GM15510 (cell line): Measurements from ENCODE around the gene SUPT3H.

ENCODE experiments used
- POLR2A ChIP-seq: IDR thresholded peaks from 3 replicates; pipeline ENCODE4 v1.6.1; 2011; ENCODE audit warnings: borderline replicate concordance; ENCODE audit not compliant: insufficient read length; ENCODE audit errors: extremely low read depth

Gene SUPT3H

DNA sequence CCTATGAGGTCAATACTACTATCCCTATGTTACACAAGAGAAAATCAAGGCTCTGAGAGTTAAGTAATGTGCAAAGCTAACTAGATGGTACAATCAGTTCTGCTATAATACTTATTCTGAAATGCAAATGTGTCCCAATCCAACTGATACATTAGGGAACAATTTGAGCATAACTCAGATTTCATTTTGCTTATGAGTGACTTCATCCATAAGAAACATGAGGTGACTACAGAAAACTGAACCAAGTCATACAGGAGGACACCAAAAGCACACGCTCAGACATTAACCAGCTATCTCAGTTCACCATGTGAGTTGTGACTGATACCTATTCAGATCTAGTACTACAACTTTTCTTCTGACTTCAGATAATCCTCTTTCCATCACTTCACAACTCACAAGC is 229.5 kb downstream of the SUPT3H start:
- TF ChIP-seq POLR2A = no peak

DNA sequence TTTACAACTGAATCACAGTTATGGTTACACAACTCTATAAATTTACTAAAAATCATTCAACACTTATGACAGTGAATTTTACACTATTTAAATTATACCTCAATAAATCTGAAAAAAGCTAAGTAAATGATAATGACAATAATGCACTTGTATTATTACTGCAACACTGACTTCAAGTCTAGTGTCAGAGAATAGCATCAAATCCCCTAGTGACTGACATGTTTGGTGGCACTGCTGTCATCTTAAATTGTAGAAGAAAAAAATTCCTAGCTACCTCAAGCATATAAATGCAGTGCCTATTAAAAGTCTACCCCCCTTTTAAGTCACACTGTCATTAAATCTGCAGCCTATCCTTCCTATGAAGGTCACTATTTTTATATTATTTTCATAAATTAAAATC is 239.0 kb downstream of the SUPT3H start:
- TF ChIP-seq POLR2A = no peak

DNA sequence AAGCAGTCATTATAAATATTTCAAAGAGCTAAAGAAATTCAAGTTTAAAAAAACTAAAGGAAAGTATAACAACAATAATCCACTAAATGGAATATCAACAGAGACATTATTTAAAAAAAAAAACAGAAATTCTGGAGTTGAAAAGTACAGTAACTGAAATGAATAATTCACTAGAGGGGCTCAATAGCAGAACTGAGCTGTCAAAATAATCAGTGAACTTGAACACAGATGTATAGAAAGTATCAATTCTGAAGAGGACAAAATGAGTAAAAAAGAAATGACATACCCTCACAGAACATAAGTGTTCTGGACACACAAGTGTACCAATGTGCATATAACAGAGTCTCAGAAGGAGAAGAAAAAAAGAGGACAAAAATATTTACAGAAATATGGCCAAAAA is 241.2 kb downstream of the SUPT3H start:
- TF ChIP-seq POLR2A = no peak

DNA sequence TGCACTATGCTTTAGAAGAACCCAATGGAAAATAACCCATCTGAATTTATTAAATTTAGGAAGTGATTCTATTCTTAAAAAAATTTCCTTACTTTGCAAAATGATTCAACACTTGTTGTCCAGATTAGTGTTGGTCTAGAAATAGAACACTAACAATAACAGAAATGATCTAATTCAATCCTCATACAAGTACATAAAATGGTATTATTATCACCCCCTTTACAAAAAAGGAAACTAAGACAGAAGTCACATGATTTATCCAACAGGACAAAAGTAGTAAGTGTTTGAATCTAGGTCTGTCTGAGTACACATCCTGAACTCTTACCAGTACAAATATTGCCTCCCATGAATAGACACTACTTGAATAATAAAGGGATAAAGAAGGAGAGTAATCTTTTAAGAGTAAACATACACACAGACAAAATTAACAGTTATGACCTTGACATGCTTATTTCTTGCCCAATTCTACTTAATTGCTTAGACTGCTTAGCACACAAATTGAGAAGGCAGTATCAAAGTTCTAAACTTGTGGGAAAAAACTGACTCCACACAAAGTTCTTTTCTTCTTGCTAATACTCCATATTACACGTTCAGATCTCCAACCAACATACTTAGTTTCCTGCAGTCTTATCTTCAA is 245.0 kb downstream of the SUPT3H start:
- no peak for TF ChIP-seq POLR2A

DNA sequence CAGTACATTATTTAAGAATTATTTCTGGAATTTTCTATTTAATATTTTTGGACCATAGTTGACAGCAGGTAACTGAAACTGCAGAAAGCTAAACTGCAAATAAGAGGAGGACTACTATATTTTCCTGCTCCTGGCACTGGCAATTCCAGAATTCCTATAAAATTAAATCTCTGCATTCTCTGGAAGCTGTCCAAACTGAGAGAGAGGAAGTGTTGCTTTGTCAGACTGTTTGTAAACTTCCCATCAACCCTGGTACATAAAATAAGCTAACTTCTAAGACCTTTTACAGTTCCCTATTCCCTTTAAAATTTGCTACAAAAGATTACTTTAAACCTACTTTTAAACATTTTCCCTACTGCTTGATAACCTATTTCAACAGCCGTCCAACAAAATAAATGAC is 245.7 kb downstream of the SUPT3H start:
- no peak for TF ChIP-seq POLR2A

DNA sequence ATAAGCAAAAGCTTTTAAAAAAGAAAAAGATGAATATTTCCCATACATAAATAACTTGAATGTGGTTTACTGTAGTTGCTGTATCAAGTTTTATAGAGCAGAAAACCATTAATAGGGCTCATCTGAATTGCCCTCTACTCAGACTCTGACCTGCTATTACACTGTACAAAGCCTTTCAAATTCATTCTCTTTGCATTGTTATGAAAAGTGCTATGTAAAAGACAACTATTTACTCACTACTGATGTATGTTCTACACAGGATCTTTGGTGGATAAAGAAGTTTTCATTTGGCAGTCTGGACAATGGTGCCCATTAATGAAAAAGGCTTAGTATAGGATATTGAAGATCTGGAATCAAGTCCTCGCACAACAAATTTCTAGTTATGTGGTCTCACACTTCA is 248.7 kb downstream of the SUPT3H start:
- TF ChIP-seq POLR2A = no peak

DNA sequence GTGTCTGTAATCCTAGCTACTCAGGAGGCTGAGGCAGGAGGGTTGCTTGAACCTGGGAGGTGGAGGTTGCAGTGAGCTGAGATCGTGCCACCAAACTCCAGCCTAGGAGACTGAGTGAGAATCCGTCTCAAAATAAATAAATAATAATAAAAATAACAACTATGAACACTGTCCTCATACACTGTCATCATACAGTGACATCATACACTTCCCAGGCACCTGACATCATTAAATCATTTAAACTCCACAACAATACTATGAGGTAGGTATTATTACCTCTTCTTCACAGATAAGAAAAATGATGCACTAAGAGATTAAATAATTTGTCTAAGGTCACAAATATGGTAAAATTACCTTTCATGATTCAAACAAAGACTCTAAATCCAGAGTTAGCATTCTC is 250.5 kb downstream of the SUPT3H start:
- no peak for TF ChIP-seq POLR2A

DNA sequence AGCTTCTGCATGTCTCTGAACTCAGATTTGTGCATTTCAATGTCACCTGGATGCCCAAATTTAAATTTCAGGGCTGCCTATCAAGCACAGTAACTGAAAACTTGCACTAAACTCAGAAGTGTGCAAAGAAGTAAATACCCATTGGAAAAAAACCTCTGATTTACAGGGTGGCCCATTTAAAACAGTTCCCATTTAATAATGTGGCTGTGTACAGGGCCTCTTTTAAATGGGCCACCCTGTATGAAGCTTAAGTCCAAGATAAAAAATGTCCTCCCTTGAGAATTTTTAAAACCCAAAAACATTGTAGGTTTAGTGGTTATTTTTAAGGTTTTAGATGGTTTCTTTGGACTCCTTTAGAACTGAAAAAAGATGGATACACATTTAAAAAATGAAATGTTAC is 251.7 kb downstream of the SUPT3H start:
- no peak for TF ChIP-seq POLR2A

DNA sequence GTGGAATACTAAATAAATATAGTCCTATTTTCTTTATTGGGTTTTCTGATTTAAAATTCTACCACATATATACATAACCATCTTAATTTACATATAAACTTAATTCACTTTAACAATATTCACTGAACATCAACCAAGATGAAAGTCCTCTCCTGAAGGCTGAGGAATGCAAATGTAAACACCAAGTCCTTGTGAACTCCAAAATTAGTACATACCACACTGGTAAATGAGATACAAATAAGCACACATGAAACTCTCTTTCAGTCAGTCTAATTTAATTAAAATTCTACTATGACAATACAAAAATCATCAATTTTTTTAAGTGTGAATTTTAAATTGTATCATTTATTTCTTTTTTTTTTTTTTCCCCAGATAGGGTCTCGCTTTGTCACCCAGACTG is 254.7 kb downstream of the SUPT3H start:
- no peak for TF ChIP-seq POLR2A

DNA sequence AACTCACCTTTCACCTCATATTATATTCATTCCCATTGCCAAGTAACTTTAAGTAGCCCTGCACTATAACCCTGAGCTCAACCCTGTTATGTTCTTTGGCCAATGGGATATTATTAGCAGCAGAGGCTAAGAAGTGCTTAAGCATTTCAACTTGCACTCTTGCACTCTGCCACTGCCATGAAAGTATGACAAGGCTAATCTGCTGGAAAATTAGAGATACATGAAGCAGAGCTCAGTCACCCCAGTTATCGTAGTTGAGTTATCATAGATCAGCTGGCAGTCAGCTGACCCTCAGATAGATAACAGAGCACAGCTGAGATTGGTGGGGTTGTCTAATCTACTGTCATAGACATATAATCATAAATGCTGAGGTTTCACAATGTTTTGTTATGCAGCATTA is 259.0 kb downstream of the SUPT3H start:
- no peak for TF ChIP-seq POLR2A

DNA sequence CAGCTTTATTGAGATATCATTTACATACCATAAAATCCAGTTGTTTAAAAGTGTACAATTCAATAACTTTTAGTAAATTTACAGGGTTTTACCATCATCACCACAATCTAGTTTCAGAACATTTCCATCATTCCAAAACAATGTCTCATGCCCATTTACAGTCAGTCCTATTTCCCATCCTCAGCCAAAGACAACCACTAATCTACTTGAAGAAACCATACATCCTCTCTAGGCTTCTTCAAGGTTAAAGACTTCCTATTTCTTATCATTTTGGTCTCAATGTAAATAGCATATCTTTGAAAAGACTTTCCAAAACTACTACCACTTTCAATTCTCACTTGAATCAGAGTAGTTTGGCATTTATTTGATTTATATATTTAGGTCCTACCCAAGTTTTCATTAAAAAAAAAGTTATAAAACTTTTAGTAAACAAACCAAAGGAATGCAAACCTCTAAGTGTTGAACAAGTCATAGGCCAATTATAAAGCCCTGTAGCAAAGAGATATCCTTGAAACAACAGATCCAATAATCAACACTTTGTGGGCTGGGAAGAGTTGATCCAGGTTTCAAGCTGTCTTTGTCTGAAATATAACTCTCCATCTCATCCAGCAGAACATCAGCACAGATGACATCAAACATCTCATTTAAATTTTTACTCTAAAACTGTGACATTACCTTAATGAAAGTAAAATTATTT is 260.9 kb downstream of the SUPT3H start:
- no peak for TF ChIP-seq POLR2A

DNA sequence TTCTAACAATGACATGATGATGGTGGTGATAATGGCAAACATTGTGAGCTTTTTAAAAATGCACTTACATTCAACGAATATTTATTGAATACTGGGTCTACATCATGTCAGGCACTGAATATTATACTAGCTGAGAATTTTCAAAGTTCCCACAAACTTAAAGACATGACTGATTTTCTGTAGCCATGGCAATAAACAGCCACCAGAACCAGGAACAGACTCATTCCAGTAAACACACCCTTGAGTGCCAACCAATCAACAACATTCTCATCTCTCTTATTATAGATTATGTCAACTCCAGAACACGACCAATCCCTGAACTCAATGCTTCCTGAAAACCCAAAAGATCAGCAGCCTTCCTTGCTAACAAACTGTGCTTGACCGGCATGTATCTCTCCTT is 262.0 kb downstream of the SUPT3H start:
- no peak for TF ChIP-seq POLR2A

DNA sequence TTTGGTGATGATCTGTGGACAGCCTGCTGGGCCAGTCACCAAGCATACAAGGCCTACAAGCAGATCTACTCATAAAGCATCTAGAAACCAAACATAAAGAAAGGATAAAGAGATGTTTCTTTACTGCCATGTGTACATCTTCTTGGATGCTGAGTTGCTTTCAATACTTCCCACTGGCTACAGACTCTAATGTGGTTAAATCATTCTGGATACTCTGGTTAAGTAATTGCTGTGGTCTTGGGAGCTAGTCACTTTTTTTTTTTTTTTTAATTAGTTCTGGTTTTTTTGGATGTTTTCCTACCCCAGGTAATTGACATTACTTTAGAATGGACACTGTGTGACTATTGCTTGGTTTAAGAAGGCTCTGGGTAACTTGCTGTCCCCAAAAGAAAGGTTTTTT is 265.0 kb downstream of the SUPT3H start:
- no peak for TF ChIP-seq POLR2A

DNA sequence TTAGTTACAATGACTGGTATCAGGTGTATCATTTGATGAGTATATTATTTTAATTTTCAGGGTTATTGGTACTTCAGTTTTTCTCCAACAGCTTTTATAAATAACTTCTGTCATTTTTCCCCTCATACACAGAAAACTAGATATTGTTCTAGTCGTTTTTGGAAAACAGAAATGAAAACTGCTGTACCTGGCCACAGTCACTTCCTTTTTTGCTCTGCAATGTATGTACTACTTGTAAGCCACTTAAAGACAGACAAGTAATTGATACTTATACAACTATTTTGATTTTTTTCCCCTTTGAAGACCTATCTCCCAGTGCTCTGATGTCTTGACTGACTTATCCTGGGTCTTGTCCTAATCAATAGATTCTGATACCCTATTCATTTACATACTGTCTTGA is 268.2 kb downstream of the SUPT3H start:
- no peak for TF ChIP-seq POLR2A

DNA sequence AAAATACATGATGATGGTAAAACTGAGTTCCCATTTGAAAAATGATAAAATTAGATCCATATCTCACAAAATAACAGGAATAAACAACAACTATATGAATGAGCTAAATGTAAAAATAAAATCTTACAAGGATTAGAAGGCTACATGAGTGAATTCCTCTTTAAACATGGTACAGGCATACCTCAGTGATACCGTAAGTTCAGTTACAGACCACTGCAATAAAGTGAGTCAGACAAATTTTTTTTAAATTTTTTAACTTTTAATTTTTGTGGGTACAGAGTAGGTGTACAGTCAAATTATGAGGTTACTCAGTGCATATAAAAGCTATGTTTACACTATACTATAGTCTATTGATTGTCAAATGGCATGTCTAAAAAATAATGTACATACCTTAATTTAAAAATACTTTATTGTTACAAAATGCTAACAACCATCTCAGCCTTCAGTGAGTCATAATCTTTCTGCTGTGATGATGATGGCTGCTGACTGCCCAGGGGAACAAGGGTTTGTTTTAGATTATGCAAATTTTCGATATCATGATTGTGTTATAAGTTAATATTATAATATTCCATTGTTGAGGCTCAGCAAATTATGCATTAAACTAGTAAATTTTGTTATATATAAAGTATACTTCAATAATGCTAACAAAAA is 272.4 kb downstream of the SUPT3H start:
- TF ChIP-seq POLR2A = no peak

DNA sequence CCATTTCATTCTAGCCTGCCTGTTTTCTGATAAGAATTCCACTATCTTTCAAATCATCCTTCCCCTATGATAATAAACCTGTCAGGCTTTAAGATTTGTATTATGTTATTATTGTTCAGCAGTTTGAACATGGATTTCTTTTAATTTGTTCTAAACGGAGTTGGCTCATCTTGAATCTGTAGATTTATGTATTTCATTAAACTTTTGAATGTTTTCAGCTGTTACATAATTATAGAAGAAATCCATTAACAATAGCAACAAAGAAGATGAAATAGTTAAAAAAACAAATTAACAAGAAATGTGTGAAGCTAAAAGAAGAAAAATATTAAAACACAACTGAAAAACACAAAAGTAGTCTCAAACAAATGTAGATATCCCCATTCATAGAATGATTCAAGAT is 273.3 kb downstream of the SUPT3H start:
- no peak for TF ChIP-seq POLR2A

DNA sequence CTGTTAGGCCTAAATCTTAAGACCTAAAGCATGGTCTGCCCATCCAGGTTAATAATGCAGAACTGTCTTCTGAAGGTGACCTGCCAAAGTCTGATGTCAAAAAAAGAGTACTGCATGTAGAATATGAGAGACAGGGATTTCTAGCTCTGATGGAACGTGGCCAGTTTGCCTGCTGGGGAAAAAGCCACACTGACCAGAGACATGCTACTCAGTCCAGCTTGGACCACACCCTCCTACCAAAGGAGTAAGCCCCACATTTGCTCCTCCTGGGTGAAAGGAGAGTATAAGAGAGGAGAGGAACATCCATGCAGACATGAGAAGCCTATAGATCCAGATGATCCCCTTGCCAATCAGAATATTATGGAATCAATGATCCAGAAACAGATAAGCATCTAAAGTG is 279.5 kb downstream of the SUPT3H start:
- no peak for TF ChIP-seq POLR2A

DNA sequence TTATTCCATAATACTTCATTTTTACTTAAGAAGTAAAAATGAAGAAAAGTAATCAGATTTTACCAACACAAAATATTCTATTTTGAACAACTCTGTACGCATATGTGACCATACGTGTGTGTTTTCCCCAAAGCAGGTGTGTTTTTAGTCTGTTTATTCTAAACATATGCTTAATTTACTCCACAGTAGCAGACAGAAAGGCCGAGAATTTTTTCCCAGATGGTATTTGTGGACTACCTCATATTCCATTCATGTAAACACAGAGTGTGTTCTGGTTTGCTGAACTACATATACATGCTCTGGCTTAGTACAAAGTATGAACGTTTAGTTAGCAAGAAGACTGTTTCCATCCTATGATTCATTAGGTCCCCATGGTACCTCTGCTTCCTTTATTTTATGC is 282.9 kb downstream of the SUPT3H start:
- no peak for TF ChIP-seq POLR2A
